Measurements from ENCODE around the gene HBEGF. TPM values are rescaled to one million over a fixed set of nuclear protein-coding genes. Genes with fewer than 3 reads are reported as not detected.

Gene HBEGF
- total RNA-seq, 1 donor from 2014 or later: 3.6 TPM

DNA sequence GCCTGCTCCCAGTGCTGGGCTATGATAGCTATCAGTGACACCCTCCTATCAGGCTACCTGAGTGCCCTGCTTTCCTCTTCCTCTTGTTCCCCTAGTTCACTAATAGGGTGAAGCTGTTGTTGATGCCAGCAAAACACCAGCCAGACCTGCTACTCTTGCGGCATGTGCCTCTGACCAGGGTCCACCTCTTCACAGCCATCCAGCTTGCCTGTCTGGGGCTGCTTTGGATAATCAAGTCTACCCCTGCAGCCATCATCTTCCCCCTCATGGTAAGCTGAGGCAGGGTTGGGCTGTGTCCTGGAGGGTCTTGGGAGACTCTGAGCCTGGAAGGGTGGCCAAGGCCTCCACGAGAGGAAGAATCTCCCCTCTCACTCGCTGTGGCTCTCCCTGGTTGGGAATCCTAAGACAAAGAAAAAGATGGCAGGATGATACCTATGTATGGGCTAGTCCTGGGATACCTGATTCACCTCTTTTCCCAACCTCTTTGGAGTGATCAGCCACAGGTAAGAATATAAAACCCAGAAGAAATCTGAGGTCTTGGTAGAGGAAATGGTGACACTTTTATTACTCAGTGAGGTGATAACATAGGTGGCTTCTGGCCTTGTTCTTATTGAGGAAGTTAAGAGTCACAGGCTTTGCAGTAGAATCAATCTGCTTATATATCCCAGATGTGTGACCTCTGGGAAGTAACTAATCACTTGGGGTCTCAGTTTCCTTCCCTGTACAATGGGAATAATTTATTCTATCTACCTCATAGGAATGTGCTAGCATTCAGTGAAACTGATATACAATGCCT, 25.2 kb upstream of the HBEGF start:
- no peak overlapping the region for H3K27ac Mint-ChIP-seq (ENCODE audit: unreplicated experiment)

GRCh38 chr5:140367256-140368013, 21.0 kb upstream of the HBEGF start:
- DNase-seq (ENCODE audit: extremely low spot score, unreplicated experiment): no peak
- TF ChIP-seq CTCF (IDR thresholded peaks at IDR 0.05): no peak
- H3K4me1 Mint-ChIP-seq (ENCODE audit: unreplicated experiment): peaks cover 3% of the 10 kb centered on the region
- no peak overlapping the region for H3K27ac Mint-ChIP-seq (ENCODE audit: unreplicated experiment)
- no peaks in the 10 kb centered on the region for H3K9me3 Mint-ChIP-seq (ENCODE audit: unreplicated experiment)
- no peak overlapping the region for H3K4me3 Mint-ChIP-seq (ENCODE audit: unreplicated experiment)
- H3K27me3 Mint-ChIP-seq (ENCODE audit: unreplicated experiment): no peaks in the 10 kb centered on the region
- H3K36me3 Mint-ChIP-seq (ENCODE audit: unreplicated experiment): no peaks in the 10 kb centered on the region

More for the DNA sequence above, 25.2 kb upstream of the HBEGF start:
- no peak overlapping the region for H3K4me3 Mint-ChIP-seq (ENCODE audit: unreplicated experiment)
- no peaks in the 10 kb centered on the region for H3K27me3 Mint-ChIP-seq (ENCODE audit: unreplicated experiment)
- H3K4me1 Mint-ChIP-seq (ENCODE audit: unreplicated experiment): peaks cover 4% of the 10 kb centered on the region
- DNase-seq (ENCODE audit: extremely low spot score, unreplicated experiment): no peak
- H3K36me3 Mint-ChIP-seq (ENCODE audit: unreplicated experiment): no peaks in the 10 kb centered on the region
- no peak for TF ChIP-seq CTCF (IDR thresholded peaks at IDR 0.05)
- H3K9me3 Mint-ChIP-seq (ENCODE audit: unreplicated experiment): no peaks in the 10 kb centered on the region

DNA sequence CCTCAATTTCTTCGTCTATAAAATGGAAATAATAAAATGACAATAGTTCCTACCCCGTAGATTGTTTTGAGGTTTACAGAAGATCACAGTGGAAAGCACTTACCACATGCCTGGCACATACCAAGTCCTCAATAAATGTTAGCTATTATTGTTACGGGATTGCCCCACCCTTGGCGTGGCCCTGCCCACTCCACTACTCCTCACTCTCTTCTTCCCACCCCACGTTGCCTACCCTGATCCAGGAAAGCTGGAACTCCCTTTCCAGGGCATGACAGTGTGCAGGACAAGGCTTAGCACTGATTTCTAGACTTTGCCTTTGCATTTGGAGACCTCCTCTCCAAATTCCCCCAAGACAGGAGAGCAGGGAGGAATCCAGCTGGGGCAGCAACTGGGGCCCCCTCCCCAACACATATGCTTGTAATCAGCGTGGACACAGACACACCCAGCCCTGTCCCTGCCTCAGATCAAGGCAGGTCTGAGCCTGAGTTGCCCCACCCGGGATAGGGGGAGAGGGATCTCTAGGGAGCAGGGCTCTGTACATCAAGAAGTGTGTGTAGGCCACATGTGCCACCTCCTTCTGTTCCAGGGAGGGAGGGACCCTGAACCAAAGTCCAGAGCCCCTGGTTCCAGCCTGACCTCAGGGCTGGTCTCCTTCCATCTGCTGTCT, 20.3 kb upstream of the HBEGF start:
- DNase-seq (ENCODE audit: extremely low spot score, unreplicated experiment): no peak
- TF ChIP-seq CTCF (IDR thresholded peaks at IDR 0.05): no peak
- H3K27ac Mint-ChIP-seq (ENCODE audit: unreplicated experiment): no peak overlapping the region
- H3K4me3 Mint-ChIP-seq (ENCODE audit: unreplicated experiment): no peak overlapping the region
- H3K27me3 Mint-ChIP-seq (ENCODE audit: unreplicated experiment): no peaks in the 10 kb centered on the region
- no peaks in the 10 kb centered on the region for H3K36me3 Mint-ChIP-seq (ENCODE audit: unreplicated experiment)
- H3K4me1 Mint-ChIP-seq (ENCODE audit: unreplicated experiment): peaks cover 3% of the 10 kb centered on the region
- H3K9me3 Mint-ChIP-seq (ENCODE audit: unreplicated experiment): no peaks in the 10 kb centered on the region

DNA sequence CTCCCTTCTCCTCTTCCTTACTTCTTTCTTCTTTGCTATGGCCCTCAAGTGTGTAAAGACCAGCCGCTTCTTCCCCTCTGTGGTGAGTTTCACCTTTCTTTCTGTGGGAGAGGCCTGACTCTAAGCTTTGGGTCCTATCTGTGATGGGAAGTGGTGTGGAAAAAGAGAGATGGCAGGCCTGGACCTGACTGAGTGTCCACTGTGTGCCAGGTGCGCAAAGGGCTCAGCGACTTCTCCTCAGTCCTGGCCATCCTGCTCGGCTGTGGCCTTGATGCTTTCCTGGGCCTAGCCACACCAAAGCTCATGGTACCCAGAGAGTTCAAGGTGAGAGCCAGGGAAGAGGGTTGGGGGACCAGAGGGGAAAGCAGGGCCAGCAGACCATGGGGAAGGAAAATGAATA, 19.5 kb upstream of the HBEGF start:
- H3K4me1 Mint-ChIP-seq (ENCODE audit: unreplicated experiment): peaks cover 3% of the 10 kb centered on the region
- no peaks in the 10 kb centered on the region for H3K9me3 Mint-ChIP-seq (ENCODE audit: unreplicated experiment)
- no peak overlapping the region for H3K4me3 Mint-ChIP-seq (ENCODE audit: unreplicated experiment)
- H3K27me3 Mint-ChIP-seq (ENCODE audit: unreplicated experiment): no peaks in the 10 kb centered on the region
- H3K36me3 Mint-ChIP-seq (ENCODE audit: unreplicated experiment): no peaks in the 10 kb centered on the region
- H3K27ac Mint-ChIP-seq (ENCODE audit: unreplicated experiment): no peak overlapping the region
- DNase-seq (ENCODE audit: extremely low spot score, unreplicated experiment): no peak
- TF ChIP-seq CTCF (IDR thresholded peaks at IDR 0.05): no peak

GRCh38 chr5:140365282-140365681, 18.9 kb upstream of the HBEGF start:
- H3K27ac Mint-ChIP-seq (ENCODE audit: unreplicated experiment): no peak overlapping the region
- H3K27me3 Mint-ChIP-seq (ENCODE audit: unreplicated experiment): no peaks in the 10 kb centered on the region
- no peaks in the 10 kb centered on the region for H3K9me3 Mint-ChIP-seq (ENCODE audit: unreplicated experiment)
- peaks cover 3% of the 10 kb centered on the region for H3K4me1 Mint-ChIP-seq (ENCODE audit: unreplicated experiment)
- TF ChIP-seq CTCF (IDR thresholded peaks at IDR 0.05): no peak
- H3K36me3 Mint-ChIP-seq (ENCODE audit: unreplicated experiment): no peaks in the 10 kb centered on the region
- no peak for DNase-seq (ENCODE audit: extremely low spot score, unreplicated experiment)
- H3K4me3 Mint-ChIP-seq (ENCODE audit: unreplicated experiment): no peak overlapping the region
